Vagina (tissue), 2 donors: ENCODE data around the gene SIGLEC1.

Experiments
- POLR2A ChIP-seq, 2 donors: fragments of 450-650 bp; IDR thresholded peaks; one replicate each; pipeline ENCODE4 v1.6.1; 2017; ENCODE audit warnings: antibody characterized with exemption in 2 of 2, mild to moderate bottlenecking in 2 of 2, moderate library complexity in 2 of 2
- TF ChIP-seq, protein P1 (sequence below), 3 experiments: fragments of 450-650 bp in 2 of 3; fragments of 200-600 bp in 1 of 3; sonication (generic) in 1 of 3; IDR thresholded peaks; one replicate each; pipeline ENCODE4 v1.5.1; 2017 to 2019; ENCODE audit warnings: antibody characterized with exemption in 3 of 3, mild to moderate bottlenecking in 2 of 3, moderate library complexity in 2 of 3

- TF ChIP-seq, protein P1, sequence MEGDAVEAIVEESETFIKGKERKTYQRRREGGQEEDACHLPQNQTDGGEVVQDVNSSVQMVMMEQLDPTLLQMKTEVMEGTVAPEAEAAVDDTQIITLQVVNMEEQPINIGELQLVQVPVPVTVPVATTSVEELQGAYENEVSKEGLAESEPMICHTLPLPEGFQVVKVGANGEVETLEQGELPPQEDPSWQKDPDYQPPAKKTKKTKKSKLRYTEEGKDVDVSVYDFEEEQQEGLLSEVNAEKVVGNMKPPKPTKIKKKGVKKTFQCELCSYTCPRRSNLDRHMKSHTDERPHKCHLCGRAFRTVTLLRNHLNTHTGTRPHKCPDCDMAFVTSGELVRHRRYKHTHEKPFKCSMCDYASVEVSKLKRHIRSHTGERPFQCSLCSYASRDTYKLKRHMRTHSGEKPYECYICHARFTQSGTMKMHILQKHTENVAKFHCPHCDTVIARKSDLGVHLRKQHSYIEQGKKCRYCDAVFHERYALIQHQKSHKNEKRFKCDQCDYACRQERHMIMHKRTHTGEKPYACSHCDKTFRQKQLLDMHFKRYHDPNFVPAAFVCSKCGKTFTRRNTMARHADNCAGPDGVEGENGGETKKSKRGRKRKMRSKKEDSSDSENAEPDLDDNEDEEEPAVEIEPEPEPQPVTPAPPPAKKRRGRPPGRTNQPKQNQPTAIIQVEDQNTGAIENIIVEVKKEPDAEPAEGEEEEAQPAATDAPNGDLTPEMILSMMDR (IDR thresholded peaks at IDR 0.05): no peak
- TF ChIP-seq POLR2A (IDR thresholded peaks at IDR 0.05): no peak
These were observed 27.6 kb upstream of the SIGLEC1 start for GRCh38 chr20:3739926-3740451.
